HepG2 (cell line): ENCODE measurements around the gene TM2D1. TPM values are rescaled to one million over a fixed set of nuclear protein-coding genes. Genes with fewer than 3 reads are reported as not detected.

Experiments used
- CEBPG ChIP-seq: IDR thresholded peaks from 2 replicates; pipeline ENCODE4 v1.6.1; 2016
- FOXK2 ChIP-seq: fragments of 450-650 bp; IDR thresholded peaks from 2 replicates; pipeline ENCODE4 v1.6.1; 2016
- FOXM1 ChIP-seq: sonication (generic); formaldehyde crosslinking; IDR thresholded peaks from 2 replicates; pipeline ENCODE4 v1.5.0; 2020; ENCODE audit warnings: missing genetic modification reagents
- HMG20A ChIP-seq: IDR thresholded peaks from 2 replicates; pipeline ENCODE4 v1.6.1; 2016; ENCODE audit warnings: borderline replicate concordance
- HMG20B ChIP-seq: conservative IDR thresholded peaks from 2 replicates; pipeline ENCODE4 v1.6.1; 2016; ENCODE audit warnings: missing genetic modification reagents, missing compliant biosample characterization
- HOXD1 ChIP-seq: sonication (generic); formaldehyde crosslinking; IDR thresholded peaks from 2 replicates; pipeline ENCODE4 v1.5.0; 2020; ENCODE audit warnings: missing genetic modification reagents
- JUNB ChIP-seq: sonication (generic); formaldehyde crosslinking; IDR thresholded peaks from 2 replicates; pipeline ENCODE4 v1.8.0; 2022; ENCODE audit warnings: missing genetic modification reagents, mild to moderate bottlenecking, borderline replicate concordance
- JUND ChIP-seq: sonication (generic); formaldehyde crosslinking; IDR thresholded peaks from 2 replicates; pipeline ENCODE4 v1.8.0; 2022; ENCODE audit warnings: mild to moderate bottlenecking, missing genetic modification reagents
- POGZ ChIP-seq: sonication (generic); formaldehyde crosslinking; IDR thresholded peaks from 2 replicates; pipeline ENCODE4 v1.4.0; 2020; ENCODE audit warnings: mild to moderate bottlenecking, missing genetic modification reagents
- POLR2AphosphoS2 ChIP-seq: IDR thresholded peaks from 2 replicates; pipeline ENCODE4 v1.6.1; 2011; ENCODE audit warnings: low read depth, low read length, improper control_type of control experiment
- POLR2G ChIP-seq: fragments of 200-400 bp; formaldehyde crosslinking; IDR thresholded peaks from 2 replicates; pipeline ENCODE4 v1.6.1; 2018; ENCODE audit warnings: mild to moderate bottlenecking, low read depth, low read length, moderate library complexity
- RBM39 ChIP-seq: fragments of 200-400 bp; formaldehyde crosslinking; IDR thresholded peaks from one replicate; pipeline ENCODE4 v1.6.1; 2018; ENCODE audit warnings: antibody characterized with exemption, mild to moderate bottlenecking, low read depth, low read length; ENCODE audit not compliant: poor library complexity, severe bottlenecking
- SSRP1 ChIP-seq: IDR thresholded peaks from 2 replicates; pipeline ENCODE4 v1.6.1; 2016; ENCODE audit warnings: control low read depth
- ZNF619 ChIP-seq: sonication (generic); formaldehyde crosslinking; IDR thresholded peaks from 2 replicates; pipeline ENCODE4 v1.4.0; 2020; ENCODE audit warnings: mild to moderate bottlenecking, missing genetic modification reagents
- ZSCAN20 ChIP-seq: sonication (generic); formaldehyde crosslinking; IDR thresholded peaks from 2 replicates; pipeline ENCODE4 v1.4.0; 2020; ENCODE audit warnings: missing genetic modification reagents, mild to moderate bottlenecking, borderline replicate concordance
- ZZZ3 ChIP-seq: sonication (generic); formaldehyde crosslinking; IDR thresholded peaks from 2 replicates; pipeline ENCODE4 v1.4.0; 2020; ENCODE audit warnings: missing genetic modification reagents, mild to moderate bottlenecking, borderline replicate concordance
- polyA plus RNA-seq, 8 experiments: library from polyadenylated mRNA; depleted of rRNA in 3 of 8; stranded (reverse) in 7 of 8; unstranded in 1 of 8; fragments of >200 nt; fragmentation: Illumina TruSeq in 4 of 8; extraction: Trizol in 4 of 8; gene quantifications; 2 replicates each; pipeline versions ENCODE4 v1.2.1 to v1.2.3, GENCODE V29; 2011 to 2016; ENCODE audit warnings: low read depth in 4 of 8, missing spikeins in 1 of 8, mixed read lengths in 1 of 8; ENCODE audit not compliant: insufficient read depth in 1 of 8
- total RNA-seq, 5 experiments: library from RNA; depleted of rRNA; stranded (reverse); fragments of >200 nt; fragmentation: Illumina TruSeq; extraction: Trizol; gene quantifications; 2 replicates each; pipeline ENCODE4 v1.2.3, GENCODE V29; 2016; ENCODE audit warnings: low read depth in 1 of 5
- TF ChIP-seq, protein P1 (sequence below): IDR thresholded peaks from 2 replicates; pipeline ENCODE4 v1.6.1; 2012; ENCODE audit warnings: low read depth, low read length, improper control_type of control experiment
- TF ChIP-seq, protein P2 (sequence below): sonication (generic); formaldehyde crosslinking; IDR thresholded peaks from 2 replicates; pipeline ENCODE4 v1.8.1; 2023; ENCODE audit warnings: missing genetic modification reagents, inconsistent platforms, borderline replicate concordance
- TF ChIP-seq, protein P3 (sequence below): sonication (generic); formaldehyde crosslinking; IDR thresholded peaks from 2 replicates; pipeline ENCODE4 v1.8.0; 2022; ENCODE audit warnings: low read depth, missing genetic modification reagents
- TF ChIP-seq, protein P4 (sequence below): sonication (generic); formaldehyde crosslinking; conservative IDR thresholded peaks from 2 replicates; pipeline ENCODE4 v1.8.0; 2022; ENCODE audit warnings: low read depth, missing genetic modification reagents
- TF ChIP-seq, protein P5 (sequence below): sonication (generic); formaldehyde crosslinking; IDR thresholded peaks from 2 replicates; pipeline ENCODE4 v1.4.0; 2020; ENCODE audit warnings: missing genetic modification reagents

The TM2D1 gene
- total and polyA plus RNA-seq, 2 of the 13 experiments (the other 11 are each of a cell fraction or from before 2014, with no cell fraction given), result 26.6 to 49.0 TPM

DNA sequence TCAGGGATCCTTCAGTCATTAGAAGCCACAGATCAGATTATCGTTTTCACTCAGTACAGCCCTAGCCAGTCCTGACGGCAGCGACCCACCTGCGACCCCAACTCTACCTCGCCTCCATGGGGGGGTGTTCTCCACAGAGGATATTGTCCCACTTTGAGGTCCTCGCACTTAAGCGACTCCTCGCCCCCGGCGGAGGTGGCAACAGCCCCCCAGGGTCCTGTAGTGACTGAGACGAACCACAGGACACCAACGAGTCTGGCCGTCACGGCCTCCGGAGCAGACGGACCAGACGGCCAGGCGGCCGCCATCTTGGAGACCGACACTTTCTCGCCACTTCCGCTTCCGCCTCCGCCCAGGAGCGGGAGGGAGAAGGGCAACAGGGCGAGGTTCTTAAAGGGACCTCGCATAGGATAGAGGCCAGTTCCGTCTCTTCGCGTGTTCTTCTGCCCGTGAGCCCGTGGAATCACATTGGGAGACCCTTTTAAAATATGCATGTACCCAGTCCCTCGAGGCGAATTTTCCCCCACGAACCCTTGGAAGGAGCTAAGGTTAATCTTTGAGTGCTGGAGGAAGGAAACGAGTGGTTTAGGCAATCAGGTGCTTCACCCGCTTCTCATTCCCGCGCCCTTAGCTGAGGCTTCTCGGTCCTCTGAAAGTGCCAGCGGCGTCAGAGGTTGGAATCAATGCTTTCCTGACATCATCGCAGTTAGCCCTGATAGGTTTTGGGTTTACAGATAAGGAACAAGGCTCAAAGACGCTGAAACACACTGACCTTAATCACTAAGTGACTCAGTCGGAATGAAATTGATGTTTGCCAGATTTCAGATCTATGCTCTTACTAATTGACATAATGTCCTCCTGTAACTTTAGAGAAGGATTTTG, at the start of gene TM2D1 (continued):
- TF ChIP-seq POLR2G (peak; percentile 99), JUND (CRISPR knock-in tag) (0 out of 2 replicates have a peak, but pooled peaks have one; percentile 8), FOXM1 (CRISPR knock-in tag) (no peak), FOXK2 (peak; percentile 8; the same call in 1 of the 2 replicates), POLR2AphosphoS2 (no peak), RBM39 (peak; percentile 88), ZSCAN20 (CRISPR knock-in tag) (no peak), CEBPG (CRISPR knock-in tag) (no peak; the same call in 1 of the 2 replicates), HOXD1 (no peak; the same call in 1 of the 2 replicates), ZZZ3 (CRISPR knock-in tag) (no peak), SSRP1 (CRISPR knock-in tag) (no peak), HMG20A (CRISPR knock-in tag) (no peak; the same call in 1 of the 2 replicates), JUNB (CRISPR knock-in tag) (no peak), POGZ (peak; percentile 95), ZNF619 (CRISPR knock-in tag) (peak; percentile 92; the same call in 1 of the 2 replicates), HMG20B (0 out of 2 replicates have a peak, but pooled peaks have one; percentile 32)
- TF ChIP-seq, protein P1, sequence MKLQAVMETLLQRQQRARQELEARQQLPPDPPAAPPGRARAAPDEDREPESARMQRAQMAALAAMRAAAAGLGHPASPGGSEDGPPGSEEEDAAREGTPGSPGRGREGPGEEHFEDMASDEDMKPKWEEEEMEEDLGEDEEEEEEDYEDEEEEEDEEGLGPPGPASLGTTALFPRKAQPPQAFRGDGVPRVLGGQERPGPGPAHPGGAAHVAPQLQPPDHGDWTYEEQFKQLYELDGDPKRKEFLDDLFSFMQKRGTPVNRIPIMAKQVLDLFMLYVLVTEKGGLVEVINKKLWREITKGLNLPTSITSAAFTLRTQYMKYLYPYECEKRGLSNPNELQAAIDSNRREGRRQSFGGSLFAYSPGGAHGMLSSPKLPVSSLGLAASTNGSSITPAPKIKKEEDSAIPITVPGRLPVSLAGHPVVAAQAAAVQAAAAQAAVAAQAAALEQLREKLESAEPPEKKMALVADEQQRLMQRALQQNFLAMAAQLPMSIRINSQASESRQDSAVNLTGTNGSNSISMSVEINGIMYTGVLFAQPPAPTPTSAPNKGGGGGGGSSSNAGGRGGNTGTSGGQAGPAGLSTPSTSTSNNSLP, result no peak; the same call in 1 of the 2 replicates
- TF ChIP-seq, protein P2, sequence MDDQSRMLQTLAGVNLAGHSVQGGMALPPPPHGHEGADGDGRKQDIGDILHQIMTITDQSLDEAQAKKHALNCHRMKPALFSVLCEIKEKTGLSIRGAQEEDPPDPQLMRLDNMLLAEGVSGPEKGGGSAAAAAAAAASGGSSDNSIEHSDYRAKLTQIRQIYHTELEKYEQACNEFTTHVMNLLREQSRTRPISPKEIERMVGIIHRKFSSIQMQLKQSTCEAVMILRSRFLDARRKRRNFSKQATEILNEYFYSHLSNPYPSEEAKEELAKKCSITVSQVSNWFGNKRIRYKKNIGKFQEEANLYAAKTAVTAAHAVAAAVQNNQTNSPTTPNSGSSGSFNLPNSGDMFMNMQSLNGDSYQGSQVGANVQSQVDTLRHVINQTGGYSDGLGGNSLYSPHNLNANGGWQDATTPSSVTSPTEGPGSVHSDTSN, result no peak
- TF ChIP-seq, protein P3, sequence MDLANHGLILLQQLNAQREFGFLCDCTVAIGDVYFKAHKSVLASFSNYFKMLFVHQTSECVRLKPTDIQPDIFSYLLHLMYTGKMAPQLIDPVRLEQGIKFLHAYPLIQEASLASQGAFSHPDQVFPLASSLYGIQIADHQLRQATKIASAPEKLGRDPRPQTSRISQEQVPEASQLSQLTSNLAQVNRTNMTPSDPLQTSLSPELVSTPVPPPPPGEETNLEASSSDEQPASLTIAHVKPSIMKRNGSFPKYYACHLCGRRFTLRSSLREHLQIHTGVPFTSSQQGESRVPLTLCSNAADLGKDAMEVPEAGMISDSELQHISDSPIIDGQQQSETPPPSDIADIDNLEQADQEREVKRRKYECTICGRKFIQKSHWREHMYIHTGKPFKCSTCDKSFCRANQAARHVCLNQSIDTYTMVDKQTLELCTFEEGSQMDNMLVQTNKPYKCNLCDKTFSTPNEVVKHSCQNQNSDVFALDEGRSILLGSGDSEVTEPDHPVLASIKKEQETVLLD (CRISPR knock-in tag), result peak; percentile 32; the same call in 1 of the 2 replicates
- TF ChIP-seq, protein P4, sequence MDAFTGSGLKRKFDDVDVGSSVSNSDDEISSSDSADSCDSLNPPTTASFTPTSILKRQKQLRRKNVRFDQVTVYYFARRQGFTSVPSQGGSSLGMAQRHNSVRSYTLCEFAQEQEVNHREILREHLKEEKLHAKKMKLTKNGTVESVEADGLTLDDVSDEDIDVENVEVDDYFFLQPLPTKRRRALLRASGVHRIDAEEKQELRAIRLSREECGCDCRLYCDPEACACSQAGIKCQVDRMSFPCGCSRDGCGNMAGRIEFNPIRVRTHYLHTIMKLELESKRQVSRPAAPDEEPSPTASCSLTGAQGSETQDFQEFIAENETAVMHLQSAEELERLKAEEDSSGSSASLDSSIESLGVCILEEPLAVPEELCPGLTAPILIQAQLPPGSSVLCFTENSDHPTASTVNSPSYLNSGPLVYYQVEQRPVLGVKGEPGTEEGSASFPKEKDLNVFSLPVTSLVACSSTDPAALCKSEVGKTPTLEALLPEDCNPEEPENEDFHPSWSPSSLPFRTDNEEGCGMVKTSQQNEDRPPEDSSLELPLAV (CRISPR knock-in tag), result no peak
- TF ChIP-seq, protein P5, sequence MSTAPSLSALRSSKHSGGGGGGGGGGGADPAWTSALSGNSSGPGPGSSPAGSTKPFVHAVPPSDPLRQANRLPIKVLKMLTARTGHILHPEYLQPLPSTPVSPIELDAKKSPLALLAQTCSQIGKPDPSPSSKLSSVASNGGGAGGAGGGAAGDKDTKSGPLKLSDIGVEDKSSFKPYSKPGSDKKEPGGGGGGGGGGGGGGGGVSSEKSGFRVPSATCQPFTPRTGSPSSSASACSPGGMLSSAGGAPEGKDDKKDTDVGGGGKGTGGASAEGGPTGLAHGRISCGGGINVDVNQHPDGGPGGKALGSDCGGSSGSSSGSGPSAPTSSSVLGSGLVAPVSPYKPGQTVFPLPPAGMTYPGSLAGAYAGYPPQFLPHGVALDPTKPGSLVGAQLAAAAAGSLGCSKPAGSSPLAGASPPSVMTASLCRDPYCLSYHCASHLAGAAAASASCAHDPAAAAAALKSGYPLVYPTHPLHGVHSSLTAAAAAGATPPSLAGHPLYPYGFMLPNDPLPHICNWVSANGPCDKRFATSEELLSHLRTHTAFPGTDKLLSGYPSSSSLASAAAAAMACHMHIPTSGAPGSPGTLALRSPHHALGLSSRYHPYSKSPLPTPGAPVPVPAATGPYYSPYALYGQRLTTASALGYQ, result no peak
